ENCODE data around the gene INPPL1.
"Not testable (repeated sequence)": the region's sequence is repeated elsewhere in the genome, so short reads cannot be mapped to it uniquely, and the experiment has no call there.

DNA sequence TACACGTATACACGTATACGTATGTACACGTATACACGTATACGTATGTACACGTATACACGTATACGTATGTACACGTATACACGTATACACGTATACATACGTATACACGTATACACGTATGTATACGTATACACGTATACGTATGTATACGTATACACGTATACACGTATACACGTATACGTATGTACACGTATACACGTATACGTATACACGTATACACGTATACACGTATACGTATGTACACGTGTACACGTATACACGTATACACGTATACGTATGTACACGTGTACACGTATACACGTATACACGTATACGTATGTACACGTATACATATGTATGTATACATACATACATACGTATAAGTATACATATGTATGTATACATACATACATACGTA lies 23.1 kb upstream of the INPPL1 start:
- not testable (repeated sequence) for TF ChIP-seq TAF1 (IDR thresholded peaks at IDR 0.05; ENCODE audit: borderline replicate concordance, low read depth, low read length); POLR2AphosphoS5 (IDR thresholded peaks at IDR 0.05; ENCODE audit: low read depth, low read length); POLR2A (IDR thresholded peaks at IDR 0.05; ENCODE audit: low read depth, low read length)
